GM12878 (cell line): ENCODE data around the gene ARMC9. TPM values are rescaled to one million over a fixed set of nuclear protein-coding genes. Genes with fewer than 3 reads are reported as not detected.

Experiments used
- BCL11A ChIP-seq: IDR thresholded peaks from 2 replicates; pipeline ENCODE4 v1.6.1; 2011; ENCODE audit warnings: low read depth, low read length
- BRCA1 ChIP-seq: IDR thresholded peaks from 2 replicates; pipeline ENCODE4 v1.6.1; 2011; ENCODE audit warnings: low read depth, low read length, improper control_type of control experiment
- EGR1 ChIP-seq, 2 experiments: IDR thresholded peaks; 1 replicate in 1 of 2; 2 replicates in 1 of 2; pipeline ENCODE4 v1.6.1; 2011 to 2012; ENCODE audit warnings: low read depth in 2 of 2, low read length in 2 of 2, borderline replicate concordance in 1 of 2, mild to moderate bottlenecking in 1 of 2, moderate library complexity in 1 of 2
- EP300 ChIP-seq, 2 experiments: fragments of 150-350 bp in 1 of 2; IDR thresholded peaks; 2 replicates each; pipeline ENCODE4 v1.6.1; 2011 to 2012; ENCODE audit warnings: low read depth in 2 of 2, low read length in 2 of 2, borderline replicate concordance in 1 of 2, improper control_type of control experiment in 1 of 2, inconsistent platforms in 1 of 2; ENCODE audit not compliant: control insufficient read depth in 1 of 2
- IRF4 ChIP-seq: IDR thresholded peaks from 2 replicates; pipeline ENCODE4 v1.6.1; 2011; ENCODE audit warnings: low read depth, low read length
- MXI1 ChIP-seq: fragments of 150-350 bp; IDR thresholded peaks from 2 replicates; pipeline ENCODE4 v1.6.1; 2011; ENCODE audit warnings: low read depth, mild to moderate bottlenecking, inconsistent platforms, low read length, improper control_type of control experiment
- NFXL1 ChIP-seq: fragments of 450-650 bp; IDR thresholded peaks from 2 replicates; pipeline ENCODE4 v1.6.1; 2017; ENCODE audit warnings: antibody characterized with exemption, mild to moderate bottlenecking, borderline replicate concordance
- NRF1 ChIP-seq: conservative IDR thresholded peaks from 2 replicates; pipeline ENCODE4 v1.6.1; 2011; ENCODE audit warnings: mild to moderate bottlenecking, low read depth, low read length, improper control_type of control experiment
- PAX8 ChIP-seq: fragments of 450-650 bp; IDR thresholded peaks from 2 replicates; pipeline ENCODE4 v1.6.1; 2017; ENCODE audit warnings: mild to moderate bottlenecking, moderate library complexity
- RFX5 ChIP-seq: IDR thresholded peaks from 2 replicates; pipeline ENCODE4 v1.6.1; 2011; ENCODE audit warnings: low read depth, low read length, improper control_type of control experiment
- SRF ChIP-seq, 2 experiments: IDR thresholded peaks; 2 replicates each; pipeline ENCODE4 v1.6.1; 2011; ENCODE audit warnings: low read depth in 2 of 2, low read length in 2 of 2, mild to moderate bottlenecking in 1 of 2, moderate library complexity in 1 of 2
- SUPT20H ChIP-seq: IDR thresholded peaks from 2 replicates; pipeline ENCODE4 v1.6.1; 2011; ENCODE audit warnings: low read depth, mild to moderate bottlenecking, low read length, moderate library complexity, borderline replicate concordance; ENCODE audit not compliant: control insufficient read depth
- TCF3 ChIP-seq: IDR thresholded peaks from 2 replicates; pipeline ENCODE4 v1.6.1; 2012; ENCODE audit warnings: low read depth, mild to moderate bottlenecking, low read length, borderline replicate concordance; ENCODE audit not compliant: insufficient read depth
- YBX1 ChIP-seq: fragments of 450-650 bp; IDR thresholded peaks from 2 replicates; pipeline ENCODE4 v1.6.1; 2016; ENCODE audit warnings: antibody characterized with exemption
- polyA plus RNA-seq, 11 experiments: library from polyadenylated mRNA; depleted of rRNA in 4 of 11; unstranded in 6 of 11; stranded (reverse) in 5 of 11; fragments of >200 nt; fragmentation: Nextera tagmentation in 4 of 11; fragmentation: Illumina TruSeq in 1 of 11; extraction: Ambion mirVana in 4 of 11; extraction: Trizol in 1 of 11; gene quantifications; 1 replicate in 1 of 11; 2 replicates in 10 of 11; pipeline versions ENCODE4 v1.2.1 to v1.2.3, GENCODE V29; 2011 to 2016; ENCODE audit warnings: inconsistent platforms in 2 of 11, missing spikeins in 2 of 11, low read depth in 1 of 11
- total RNA-seq, 4 experiments: library from RNA; depleted of rRNA in 3 of 4; stranded (reverse); fragments of >200 nt in 3 of 4; fragmentation: Illumina TruSeq in 1 of 4; extraction: Trizol in 1 of 4; gene quantifications; 2 replicates each; pipeline versions ENCODE4 v1.2.1 to v1.2.3, GENCODE V29; 2013 to 2021
- TF ChIP-seq, protein P1 (sequence below): fragments of 450-650 bp; IDR thresholded peaks from 2 replicates; pipeline ENCODE4 v1.6.1; 2017; ENCODE audit warnings: mild to moderate bottlenecking, moderate library complexity
- TF ChIP-seq, protein P2 (sequence below): fragments of 450-650 bp; IDR thresholded peaks from 2 replicates; pipeline ENCODE4 v1.6.1; 2017; ENCODE audit warnings: mild to moderate bottlenecking, low read depth, inconsistent platforms; ENCODE audit not compliant: poor library complexity, severe bottlenecking
- TF ChIP-seq, protein P3 (sequence below): fragments of 450-650 bp; IDR thresholded peaks from 2 replicates; pipeline ENCODE4 v1.6.1; 2016; ENCODE audit warnings: mild to moderate bottlenecking, moderate library complexity, borderline replicate concordance
- TF ChIP-seq, protein P4 (sequence below): IDR thresholded peaks from 2 replicates; pipeline ENCODE4 v1.6.1; 2012; ENCODE audit warnings: low read depth, low read length, improper control_type of control experiment

ARMC9 gene
- total and polyA plus RNA-seq, 10 of the 15 experiments (the other 5 are each of a cell fraction or from before 2014, with no cell fraction given) = 3.8 to 21.8 (median 10.4) TPM

DNA sequence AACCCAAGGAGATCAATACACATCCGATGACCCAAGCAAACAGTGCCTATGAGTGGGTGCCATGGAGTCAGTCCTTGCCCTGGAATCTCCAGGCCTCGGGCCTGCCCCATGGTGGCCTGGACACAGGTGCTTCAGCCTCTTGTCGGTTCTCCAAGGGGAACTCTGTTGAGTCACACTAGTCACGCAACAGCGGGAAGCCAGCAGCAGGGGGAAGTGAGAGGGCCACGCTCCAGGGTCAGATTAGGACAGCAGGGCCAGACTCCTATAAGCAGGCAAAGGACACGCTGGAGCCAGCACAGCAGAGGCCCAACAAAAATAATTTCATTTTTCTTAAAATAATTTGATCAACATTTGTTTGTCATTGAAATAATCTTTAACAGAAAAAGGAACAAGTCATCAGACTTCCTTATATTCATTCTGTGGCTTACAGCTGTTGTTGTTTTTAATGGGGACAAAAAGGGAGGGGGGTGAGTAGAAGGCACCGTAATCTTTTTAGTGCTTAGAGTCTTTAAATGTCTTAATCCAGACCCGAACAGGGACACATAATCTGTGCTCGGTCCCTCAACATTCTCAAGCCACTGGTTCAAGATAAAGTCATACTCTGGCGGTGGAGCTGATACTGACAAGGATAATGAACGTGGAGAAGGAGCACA is 16.4 kb upstream of the ARMC9 start (continued):
- TF ChIP-seq EGR1 (IDR thresholded peaks at IDR 0.05; ENCODE audit: borderline replicate concordance in 1 of 2, low read depth in 2 of 2, low read length in 2 of 2) (no peak), BCL11A (peak; percentile 77), PAX8 (no peak), SRF (IDR thresholded peaks at IDR 0.05; ENCODE audit: low read depth in 2 of 2, low read length in 2 of 2) (no peak), SUPT20H (no peak), BRCA1 (no peak), RFX5 (no peak), NRF1 (no peak), MXI1 (no peak), IRF4 (no peak), EP300 (IDR thresholded peaks at IDR 0.05; ENCODE audit: borderline replicate concordance in 1 of 2, control insufficient read depth in 1 of 2, low read depth in 2 of 2, low read length in 2 of 2) (peak; percentile 23 to 75; a peak in 3 of 4 replicates), TCF3 (0 out of 2 replicates have a peak, but pooled peaks have one; percentile 59), YBX1 (no peak), NFXL1 (no peak)
- TF ChIP-seq, protein P1, sequence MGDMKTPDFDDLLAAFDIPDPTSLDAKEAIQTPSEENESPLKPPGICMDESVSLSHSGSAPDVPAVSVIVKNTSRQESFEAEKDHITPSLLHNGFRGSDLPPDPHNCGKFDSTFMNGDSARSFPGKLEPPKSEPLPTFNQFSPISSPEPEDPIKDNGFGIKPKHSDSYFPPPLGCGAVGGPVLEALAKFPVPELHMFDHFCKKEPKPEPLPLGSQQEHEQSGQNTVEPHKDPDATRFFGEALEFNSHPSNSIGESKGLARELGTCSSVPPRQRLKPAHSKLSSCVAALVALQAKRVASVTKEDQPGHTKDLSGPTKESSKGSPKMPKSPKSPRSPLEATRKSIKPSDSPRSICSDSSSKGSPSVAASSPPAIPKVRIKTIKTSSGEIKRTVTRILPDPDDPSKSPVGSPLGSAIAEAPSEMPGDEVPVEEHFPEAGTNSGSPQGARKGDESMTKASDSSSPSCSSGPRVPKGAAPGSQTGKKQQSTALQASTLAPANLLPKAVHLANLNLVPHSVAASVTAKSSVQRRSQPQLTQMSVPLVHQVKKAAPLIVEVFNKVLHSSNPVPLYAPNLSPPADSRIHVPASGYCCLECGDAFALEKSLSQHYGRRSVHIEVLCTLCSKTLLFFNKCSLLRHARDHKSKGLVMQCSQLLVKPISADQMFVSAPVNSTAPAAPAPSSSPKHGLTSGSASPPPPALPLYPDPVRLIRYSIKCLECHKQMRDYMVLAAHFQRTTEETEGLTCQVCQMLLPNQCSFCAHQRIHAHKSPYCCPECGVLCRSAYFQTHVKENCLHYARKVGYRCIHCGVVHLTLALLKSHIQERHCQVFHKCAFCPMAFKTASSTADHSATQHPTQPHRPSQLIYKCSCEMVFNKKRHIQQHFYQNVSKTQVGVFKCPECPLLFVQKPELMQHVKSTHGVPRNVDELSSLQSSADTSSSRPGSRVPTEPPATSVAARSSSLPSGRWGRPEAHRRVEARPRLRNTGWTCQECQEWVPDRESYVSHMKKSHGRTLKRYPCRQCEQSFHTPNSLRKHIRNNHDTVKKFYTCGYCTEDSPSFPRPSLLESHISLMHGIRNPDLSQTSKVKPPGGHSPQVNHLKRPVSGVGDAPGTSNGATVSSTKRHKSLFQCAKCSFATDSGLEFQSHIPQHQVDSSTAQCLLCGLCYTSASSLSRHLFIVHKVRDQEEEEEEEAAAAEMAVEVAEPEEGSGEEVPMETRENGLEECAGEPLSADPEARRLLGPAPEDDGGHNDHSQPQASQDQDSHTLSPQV = 0 out of 2 replicates have a peak, but pooled peaks have one; percentile 33
- TF ChIP-seq, protein P2, sequence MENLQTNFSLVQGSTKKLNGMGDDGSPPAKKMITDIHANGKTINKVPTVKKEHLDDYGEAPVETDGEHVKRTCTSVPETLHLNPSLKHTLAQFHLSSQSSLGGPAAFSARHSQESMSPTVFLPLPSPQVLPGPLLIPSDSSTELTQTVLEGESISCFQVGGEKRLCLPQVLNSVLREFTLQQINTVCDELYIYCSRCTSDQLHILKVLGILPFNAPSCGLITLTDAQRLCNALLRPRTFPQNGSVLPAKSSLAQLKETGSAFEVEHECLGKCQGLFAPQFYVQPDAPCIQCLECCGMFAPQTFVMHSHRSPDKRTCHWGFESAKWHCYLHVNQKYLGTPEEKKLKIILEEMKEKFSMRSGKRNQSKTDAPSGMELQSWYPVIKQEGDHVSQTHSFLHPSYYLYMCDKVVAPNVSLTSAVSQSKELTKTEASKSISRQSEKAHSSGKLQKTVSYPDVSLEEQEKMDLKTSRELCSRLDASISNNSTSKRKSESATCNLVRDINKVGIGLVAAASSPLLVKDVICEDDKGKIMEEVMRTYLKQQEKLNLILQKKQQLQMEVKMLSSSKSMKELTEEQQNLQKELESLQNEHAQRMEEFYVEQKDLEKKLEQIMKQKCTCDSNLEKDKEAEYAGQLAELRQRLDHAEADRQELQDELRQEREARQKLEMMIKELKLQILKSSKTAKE = no peak
- TF ChIP-seq, protein P3, sequence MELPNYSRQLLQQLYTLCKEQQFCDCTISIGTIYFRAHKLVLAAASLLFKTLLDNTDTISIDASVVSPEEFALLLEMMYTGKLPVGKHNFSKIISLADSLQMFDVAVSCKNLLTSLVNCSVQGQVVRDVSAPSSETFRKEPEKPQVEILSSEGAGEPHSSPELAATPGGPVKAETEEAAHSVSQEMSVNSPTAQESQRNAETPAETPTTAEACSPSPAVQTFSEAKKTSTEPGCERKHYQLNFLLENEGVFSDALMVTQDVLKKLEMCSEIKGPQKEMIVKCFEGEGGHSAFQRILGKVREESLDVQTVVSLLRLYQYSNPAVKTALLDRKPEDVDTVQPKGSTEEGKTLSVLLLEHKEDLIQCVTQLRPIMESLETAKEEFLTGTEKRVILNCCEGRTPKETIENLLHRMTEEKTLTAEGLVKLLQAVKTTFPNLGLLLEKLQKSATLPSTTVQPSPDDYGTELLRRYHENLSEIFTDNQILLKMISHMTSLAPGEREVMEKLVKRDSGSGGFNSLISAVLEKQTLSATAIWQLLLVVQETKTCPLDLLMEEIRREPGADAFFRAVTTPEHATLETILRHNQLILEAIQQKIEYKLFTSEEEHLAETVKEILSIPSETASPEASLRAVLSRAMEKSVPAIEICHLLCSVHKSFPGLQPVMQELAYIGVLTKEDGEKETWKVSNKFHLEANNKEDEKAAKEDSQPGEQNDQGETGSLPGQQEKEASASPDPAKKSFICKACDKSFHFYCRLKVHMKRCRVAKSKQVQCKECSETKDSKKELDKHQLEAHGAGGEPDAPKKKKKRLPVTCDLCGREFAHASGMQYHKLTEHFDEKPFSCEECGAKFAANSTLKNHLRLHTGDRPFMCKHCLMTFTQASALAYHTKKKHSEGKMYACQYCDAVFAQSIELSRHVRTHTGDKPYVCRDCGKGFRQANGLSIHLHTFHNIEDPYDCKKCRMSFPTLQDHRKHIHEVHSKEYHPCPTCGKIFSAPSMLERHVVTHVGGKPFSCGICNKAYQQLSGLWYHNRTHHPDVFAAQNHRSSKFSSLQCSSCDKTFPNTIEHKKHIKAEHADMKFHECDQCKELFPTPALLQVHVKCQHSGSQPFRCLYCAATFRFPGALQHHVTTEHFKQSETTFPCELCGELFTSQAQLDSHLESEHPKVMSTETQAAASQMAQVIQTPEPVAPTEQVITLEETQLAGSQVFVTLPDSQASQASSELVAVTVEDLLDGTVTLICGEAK = no peak
- TF ChIP-seq, protein P4, sequence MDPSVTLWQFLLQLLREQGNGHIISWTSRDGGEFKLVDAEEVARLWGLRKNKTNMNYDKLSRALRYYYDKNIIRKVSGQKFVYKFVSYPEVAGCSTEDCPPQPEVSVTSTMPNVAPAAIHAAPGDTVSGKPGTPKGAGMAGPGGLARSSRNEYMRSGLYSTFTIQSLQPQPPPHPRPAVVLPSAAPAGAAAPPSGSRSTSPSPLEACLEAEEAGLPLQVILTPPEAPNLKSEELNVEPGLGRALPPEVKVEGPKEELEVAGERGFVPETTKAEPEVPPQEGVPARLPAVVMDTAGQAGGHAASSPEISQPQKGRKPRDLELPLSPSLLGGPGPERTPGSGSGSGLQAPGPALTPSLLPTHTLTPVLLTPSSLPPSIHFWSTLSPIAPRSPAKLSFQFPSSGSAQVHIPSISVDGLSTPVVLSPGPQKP = no peak
